HepG2 (cell line): ENCODE results near the gene CHN1. TPM values are rescaled to one million over a fixed set of nuclear protein-coding genes. Genes with fewer than 3 reads are reported as not detected.

ENCODE experiments used
- ATAC-seq: fragments of 200-7000 bp; cut with Tn5 transposase; 3 replicates; pipeline ENCODE4 v1.9.1; 2020; ENCODE audit warnings: mild to moderate bottlenecking, moderate library complexity
- BruUV-seq: library from RNA; stranded (reverse); fragments of 400-500 nt; replicated peaks from 2 replicates; lab custom pipeline; 2021; lab: Mats Ljungman, UMichigan
- CTCF ChIA-PET: fragments of 300-600 bp; formaldehyde crosslinking; extraction: SDS; loops from one replicate; lab custom pipeline; 2021; ENCODE audit warnings: low total read pairs, inconsistent platforms, low intra/inter-chr PET ratio; lab: Yijun Ruan, JAX
- POLR2A ChIA-PET: fragments of 350-600 bp; sonication (Branson Sonifier 250); formaldehyde crosslinking; loops from one replicate; lab custom pipeline; 2020; ENCODE audit warnings: antibody characterized with exemption, inconsistent platforms; lab: Yijun Ruan, JAX
- DNase-seq: peaks from one replicate; pipeline ENCODE4 v3.0.0-alpha.2; 2015; ENCODE audit warnings: low spot score
- FAIRE-seq: peaks from 3 replicates; lab custom pipeline; 2011; peaks lifted over from hg19 to GRCh38; lab: Jason Lieb, UNC
- H2AFZ ChIP-seq: one replicate; pipeline ENCODE4 v1.6.1; 2011; ENCODE audit warnings: low read length, inconsistent platforms
- H3K27ac ChIP-seq: fragments of 300-600 bp; 3 replicates; pipeline ENCODE4 v1.8.0; 2011; ENCODE audit warnings: mixed run types, mild to moderate bottlenecking, mixed read lengths, low read length, inconsistent platforms; ENCODE audit not compliant: insufficient read depth; ENCODE audit errors: extremely low read length
- H3K27me3 ChIP-seq, 2 experiments: fragments of 200-600 bp in 1 of 2; 2 replicates in 1 of 2; 3 replicates in 1 of 2; pipeline versions ENCODE4 v1.6.0 to v1.8.0; 2011; ENCODE audit warnings: low read length in 2 of 2, mild to moderate bottlenecking in 2 of 2, moderate library complexity in 2 of 2, inconsistent platforms in 1 of 2; ENCODE audit not compliant: insufficient read depth in 2 of 2, control insufficient read depth in 1 of 2
- H3K36me3 ChIP-seq, 2 experiments: fragments of 200-600 bp in 1 of 2; replicated peaks in 1 of 2; 2 replicates in 1 of 2; 3 replicates in 1 of 2; pipeline versions ENCODE4 v1.5.1 to v1.8.0; 2011; ENCODE audit warnings: low read length in 2 of 2, inconsistent platforms in 1 of 2; ENCODE audit not compliant: insufficient read depth in 2 of 2, control insufficient read depth in 1 of 2
- H3K4me1 ChIP-seq: 2 replicates; pipeline ENCODE4 v1.5.1; 2012; ENCODE audit warnings: low read length, inconsistent platforms; ENCODE audit not compliant: insufficient read depth
- H3K4me2 ChIP-seq: 2 replicates; pipeline ENCODE4 v1.6.0; 2011; ENCODE audit warnings: low read depth, low read length, inconsistent platforms
- H3K4me3 ChIP-seq, 3 experiments: fragments of 200-600 bp in 1 of 3; sonication (generic), shearing (Covaris generic) in 1 of 3; replicated peaks in 1 of 3; 2 replicates each; pipeline ENCODE4 v1.5.1; 2011 to 2016; ENCODE audit warnings: low read length in 3 of 3, inconsistent platforms in 2 of 3, low read depth in 2 of 3, mild to moderate bottlenecking in 2 of 3, control low read depth in 1 of 3, mixed read lengths in 1 of 3; ENCODE audit not compliant: insufficient read depth in 1 of 3
- H3K79me2 ChIP-seq: one replicate; pipeline ENCODE4 v1.6.1; 2011; ENCODE audit warnings: low read length, inconsistent platforms; ENCODE audit not compliant: insufficient read depth
- H3K9ac ChIP-seq: 2 replicates; pipeline ENCODE4 v1.6.0; 2011; ENCODE audit warnings: mild to moderate bottlenecking, low read depth, low read length, inconsistent platforms; ENCODE audit not compliant: insufficient read depth
- H3K9me3 ChIP-seq: 2 replicates; pipeline ENCODE4 v1.5.1; 2012; ENCODE audit warnings: mild to moderate bottlenecking, low read length
- H4K20me1 ChIP-seq: 2 replicates; pipeline ENCODE4 v1.6.0; 2011; ENCODE audit warnings: inconsistent platforms, mild to moderate bottlenecking, low read length, moderate library complexity; ENCODE audit not compliant: insufficient read depth
- KAT7 ChIP-seq: IDR thresholded peaks from 2 replicates; pipeline ENCODE4 v1.6.1; 2018; ENCODE audit warnings: borderline replicate concordance, missing compliant biosample characterization
- KLF11 ChIP-seq: IDR thresholded peaks from 2 replicates; pipeline ENCODE4 v1.6.1; 2016; ENCODE audit warnings: missing compliant biosample characterization
- KLF13 ChIP-seq: sonication (generic); formaldehyde crosslinking; IDR thresholded peaks from 2 replicates; pipeline ENCODE4 v1.4.0; 2020; ENCODE audit warnings: mild to moderate bottlenecking, missing genetic modification reagents
- NFKBIZ ChIP-seq: IDR thresholded peaks from 2 replicates; pipeline ENCODE4 v1.6.1; 2018; ENCODE audit warnings: missing genetic modification reagents, missing compliant biosample characterization
- SKI ChIP-seq: fragments of 450-650 bp; IDR thresholded peaks from one replicate; pipeline ENCODE4 v1.6.1; 2018; ENCODE audit warnings: mild to moderate bottlenecking; ENCODE audit not compliant: partially characterized antibody
- SOX5 ChIP-seq: IDR thresholded peaks from 2 replicates; pipeline ENCODE4 v1.6.1; 2016; ENCODE audit warnings: borderline replicate concordance
- TCF12 ChIP-seq, 2 experiments: fragments of 450-650 bp in 1 of 2; sonication (generic) in 1 of 2; formaldehyde crosslinking in 1 of 2; IDR thresholded peaks; 2 replicates each; pipeline versions ENCODE4 v1.6.1 to v1.8.0; 2017 to 2022; ENCODE audit warnings: antibody characterized with exemption in 1 of 2, mild to moderate bottlenecking in 1 of 2, missing genetic modification reagents in 1 of 2, moderate library complexity in 1 of 2
- ZNF335 ChIP-seq: sonication (generic); formaldehyde crosslinking; IDR thresholded peaks from 2 replicates; pipeline ENCODE4 v1.4.0; 2020; ENCODE audit warnings: missing genetic modification reagents
- ZNF577 ChIP-seq: sonication (generic); formaldehyde crosslinking; IDR thresholded peaks from 2 replicates; pipeline ENCODE4 v1.4.0; 2020; ENCODE audit warnings: mild to moderate bottlenecking, low read depth, missing genetic modification reagents, borderline replicate concordance
- WGBS: methylation state at CpG from one replicate; pipeline ENCODE4 v1.1.6; 2017; ENCODE audit warnings: low lambda C conversion rate; 5-methylcytosine and 5-hydroxymethylcytosine counted together
- in situ Hi-C: cut with HindIII; loops from 2 replicates; pipeline ENCODE4 v1.10.0; 2017; ENCODE audit warnings: low pct_unique_long_range_greater_than_20kb; ENCODE audit not compliant: extremely low pct_ligation_motif_present
- intact Hi-C: fragments of 100-400 bp; cut with micrococcal nuclease; formaldehyde crosslinking; loops from one replicate; pipeline ENCODE4 v1.10.0; 2022; ENCODE audit not compliant: unreplicated experiment
- polyA plus RNA-seq, 8 experiments: library from polyadenylated mRNA; depleted of rRNA in 3 of 8; stranded (reverse) in 7 of 8; unstranded in 1 of 8; fragments of >200 nt; fragmentation: Illumina TruSeq in 4 of 8; extraction: Trizol in 4 of 8; gene quantifications; 2 replicates each; pipeline versions ENCODE4 v1.2.1 to v1.2.3, GENCODE V29; 2011 to 2016; ENCODE audit warnings: low read depth in 4 of 8, missing spikeins in 1 of 8, mixed read lengths in 1 of 8; ENCODE audit not compliant: insufficient read depth in 1 of 8
- total RNA-seq, 5 experiments: library from RNA; depleted of rRNA; stranded (reverse); fragments of >200 nt; fragmentation: Illumina TruSeq; extraction: Trizol; gene quantifications; 2 replicates each; pipeline ENCODE4 v1.2.3, GENCODE V29; 2016; ENCODE audit warnings: low read depth in 1 of 5
- TF ChIP-seq, protein P1 (sequence below): sonication (generic); formaldehyde crosslinking; IDR thresholded peaks from 2 replicates; pipeline ENCODE4 v1.4.0; 2020; ENCODE audit warnings: missing genetic modification reagents, borderline replicate concordance
- TF ChIP-seq, protein P2 (sequence below): sonication (generic); formaldehyde crosslinking; IDR thresholded peaks from 2 replicates; pipeline ENCODE4 v1.4.0; 2020; ENCODE audit warnings: missing genetic modification reagents, borderline replicate concordance

The CHN1 gene
- total and polyA plus RNA-seq, 2 of the 13 experiments (the other 11 are each of a cell fraction or from before 2014, with no cell fraction given), result 2.8 to 3.5 TPM

DNA sequence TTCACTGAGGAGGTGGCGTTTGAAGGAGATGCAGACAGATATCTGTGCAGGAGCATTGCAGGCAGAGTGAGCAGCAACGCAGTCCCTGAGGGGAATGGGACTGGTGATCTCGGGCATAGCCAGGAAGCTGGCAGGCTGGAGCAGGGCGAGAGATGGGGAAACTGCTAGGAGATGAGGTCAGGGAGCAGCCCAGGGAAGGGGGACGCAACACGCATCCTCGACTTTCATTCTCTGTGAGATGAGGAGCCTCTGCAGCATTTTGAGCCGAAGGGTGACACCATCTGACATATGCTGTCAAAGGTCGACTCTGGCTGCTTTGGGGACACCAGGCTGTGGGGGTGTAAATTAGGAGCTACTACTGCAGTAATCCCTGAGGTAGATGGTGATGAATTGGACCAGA lies 236.6 kb downstream of the CHN1 start:
- Histone ChIP-seq H3K4me1 (peaks cover 8% of the 10 kb centered on the region), H3K9ac (no peak overlapping the region), H3K4me3 (no peak overlapping the region), H3K27me3 (peaks cover 1 to 23% of the 10 kb centered on the region in 2 experiments; a peak in 2 of 5 replicates), H2AFZ (no peak overlapping the region), H4K20me1 (no peaks in the 10 kb centered on the region), H3K36me3 (no peaks in the 10 kb centered on the region), H3K79me2 (no peaks in the 10 kb centered on the region), H3K27ac (no peak overlapping the region), H3K4me2 (no peak overlapping the region), H3K9me3 (no peaks in the 10 kb centered on the region)
- in situ Hi-C loops, result no loop called here
- 18% methylated on average over 9 of the region's 9 CpGs for whole genome bisulfite sequencing
- ChIA-PET POLR2A (no interaction called here), CTCF (no interaction called here)
- intact Hi-C loops, result no loop called here
- TF ChIP-seq KLF11 (CRISPR knock-in tag) (no peak), SKI (no peak)
- ATAC-seq (no peak), DNase-seq (no peak), FAIRE-seq (no peak)
- no TSS peak for BruUV-seq

DNA sequence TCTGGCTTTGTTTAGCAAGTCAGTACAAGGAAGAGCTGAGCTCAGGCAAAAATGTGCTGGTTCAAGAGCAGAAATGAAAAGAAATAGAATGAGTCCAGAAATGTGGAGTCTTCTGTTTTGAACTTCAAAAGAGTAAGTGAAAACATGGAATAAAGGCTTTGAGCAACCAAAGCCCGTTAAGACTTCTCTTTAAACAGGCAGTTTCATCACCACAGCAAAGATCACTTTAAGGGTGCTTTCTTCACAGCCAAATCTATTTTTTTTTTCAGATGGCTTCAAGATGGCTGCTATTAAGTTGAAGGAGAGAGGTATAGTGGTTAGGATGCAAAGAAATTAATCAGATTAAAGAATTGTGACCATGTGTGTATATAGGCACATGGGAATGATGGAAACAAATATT lies 238.9 kb downstream of the CHN1 start:
- no peak overlapping the region for H3K4me2 ChIP-seq
- H3K79me2 ChIP-seq, result no peaks in the 10 kb centered on the region
- H3K27ac ChIP-seq, result no peak overlapping the region
- ChIA-PET POLR2A (no interaction called here), CTCF (no interaction called here)
- DNase-seq (no peak), FAIRE-seq (no peak), ATAC-seq (no peak)
- BruUV-seq, result no TSS peak
- no peaks in the 10 kb centered on the region for H3K36me3 ChIP-seq
- no peak overlapping the region for H3K9ac ChIP-seq
- no peaks in the 10 kb centered on the region for H3K9me3 ChIP-seq
- in situ Hi-C loops, result no loop called here
- no peak overlapping the region for H3K4me3 ChIP-seq
- peaks cover 0 to 16% of the 10 kb centered on the region in 2 experiments; a peak in 1 of 5 replicates for H3K27me3 ChIP-seq
- intact Hi-C loops, result no loop called here
- WGBS, result 2% methylated on average over 1 of the region's 1 CpG
- H2AFZ ChIP-seq, result no peak overlapping the region
- no peaks in the 10 kb centered on the region for H4K20me1 ChIP-seq
- H3K4me1 ChIP-seq, result no peaks in the 10 kb centered on the region
- TF ChIP-seq, protein P1, sequence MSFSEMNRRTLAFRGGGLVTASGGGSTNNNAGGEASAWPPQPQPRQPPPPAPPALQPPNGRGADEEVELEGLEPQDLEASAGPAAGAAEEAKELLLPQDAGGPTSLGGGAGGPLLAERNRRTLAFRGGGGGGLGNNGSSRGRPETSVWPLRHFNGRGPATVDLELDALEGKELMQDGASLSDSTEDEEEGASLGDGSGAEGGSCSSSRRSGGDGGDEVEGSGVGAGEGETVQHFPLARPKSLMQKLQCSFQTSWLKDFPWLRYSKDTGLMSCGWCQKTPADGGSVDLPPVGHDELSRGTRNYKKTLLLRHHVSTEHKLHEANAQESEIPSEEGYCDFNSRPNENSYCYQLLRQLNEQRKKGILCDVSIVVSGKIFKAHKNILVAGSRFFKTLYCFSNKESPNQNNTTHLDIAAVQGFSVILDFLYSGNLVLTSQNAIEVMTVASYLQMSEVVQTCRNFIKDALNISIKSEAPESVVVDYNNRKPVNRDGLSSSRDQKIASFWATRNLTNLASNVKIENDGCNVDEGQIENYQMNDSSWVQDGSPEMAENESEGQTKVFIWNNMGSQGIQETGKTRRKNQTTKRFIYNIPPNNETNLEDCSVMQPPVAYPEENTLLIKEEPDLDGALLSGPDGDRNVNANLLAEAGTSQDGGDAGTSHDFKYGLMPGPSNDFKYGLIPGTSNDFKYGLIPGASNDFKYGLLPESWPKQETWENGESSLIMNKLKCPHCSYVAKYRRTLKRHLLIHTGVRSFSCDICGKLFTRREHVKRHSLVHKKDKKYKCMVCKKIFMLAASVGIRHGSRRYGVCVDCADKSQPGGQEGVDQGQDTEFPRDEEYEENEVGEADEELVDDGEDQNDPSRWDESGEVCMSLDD, result no peak
- TF ChIP-seq ZNF577 (CRISPR knock-in tag) (no peak), NFKBIZ (CRISPR knock-in tag) (no peak), SOX5 (CRISPR knock-in tag) (no peak), KAT7 (CRISPR knock-in tag) (no peak), ZNF335 (CRISPR knock-in tag) (no peak), TCF12 (IDR thresholded peaks at IDR 0.05) (no peak), TCF12 (CRISPR knock-in tag; IDR thresholded peaks at IDR 0.05) (no peak), KLF13 (CRISPR knock-in tag) (no peak)
- TF ChIP-seq, protein P2, sequence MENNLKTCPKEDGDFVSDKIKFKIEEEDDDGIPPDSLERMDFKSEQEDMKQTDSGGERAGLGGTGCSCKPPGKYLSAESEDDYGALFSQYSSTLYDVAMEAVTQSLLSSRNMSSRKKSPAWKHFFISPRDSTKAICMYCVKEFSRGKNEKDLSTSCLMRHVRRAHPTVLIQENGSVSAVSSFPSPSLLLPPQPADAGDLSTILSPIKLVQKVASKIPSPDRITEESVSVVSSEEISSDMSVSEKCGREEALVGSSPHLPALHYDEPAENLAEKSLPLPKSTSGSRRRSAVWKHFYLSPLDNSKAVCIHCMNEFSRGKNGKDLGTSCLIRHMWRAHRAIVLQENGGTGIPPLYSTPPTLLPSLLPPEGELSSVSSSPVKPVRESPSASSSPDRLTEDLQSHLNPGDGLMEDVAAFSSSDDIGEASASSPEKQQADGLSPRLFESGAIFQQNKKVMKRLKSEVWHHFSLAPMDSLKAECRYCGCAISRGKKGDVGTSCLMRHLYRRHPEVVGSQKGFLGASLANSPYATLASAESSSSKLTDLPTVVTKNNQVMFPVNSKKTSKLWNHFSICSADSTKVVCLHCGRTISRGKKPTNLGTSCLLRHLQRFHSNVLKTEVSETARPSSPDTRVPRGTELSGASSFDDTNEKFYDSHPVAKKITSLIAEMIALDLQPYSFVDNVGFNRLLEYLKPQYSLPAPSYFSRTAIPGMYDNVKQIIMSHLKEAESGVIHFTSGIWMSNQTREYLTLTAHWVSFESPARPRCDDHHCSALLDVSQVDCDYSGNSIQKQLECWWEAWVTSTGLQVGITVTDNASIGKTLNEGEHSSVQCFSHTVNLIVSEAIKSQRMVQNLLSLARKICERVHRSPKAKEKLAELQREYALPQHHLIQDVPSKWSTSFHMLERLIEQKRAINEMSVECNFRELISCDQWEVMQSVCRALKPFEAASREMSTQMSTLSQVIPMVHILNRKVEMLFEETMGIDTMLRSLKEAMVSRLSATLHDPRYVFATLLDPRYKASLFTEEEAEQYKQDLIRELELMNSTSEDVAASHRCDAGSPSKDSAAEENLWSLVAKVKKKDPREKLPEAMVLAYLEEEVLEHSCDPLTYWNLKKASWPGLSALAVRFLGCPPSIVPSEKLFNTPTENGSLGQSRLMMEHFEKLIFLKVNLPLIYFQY (CRISPR knock-in tag), result no peak
